GF-D8 (cell line): ENCODE measurements around the gene TBC1D16.

Experiments used
- DNase-seq: peaks from one replicate; lab custom pipeline; 2025; lab: John Stamatoyannopoulos, UW

Gene TBC1D16

DNA sequence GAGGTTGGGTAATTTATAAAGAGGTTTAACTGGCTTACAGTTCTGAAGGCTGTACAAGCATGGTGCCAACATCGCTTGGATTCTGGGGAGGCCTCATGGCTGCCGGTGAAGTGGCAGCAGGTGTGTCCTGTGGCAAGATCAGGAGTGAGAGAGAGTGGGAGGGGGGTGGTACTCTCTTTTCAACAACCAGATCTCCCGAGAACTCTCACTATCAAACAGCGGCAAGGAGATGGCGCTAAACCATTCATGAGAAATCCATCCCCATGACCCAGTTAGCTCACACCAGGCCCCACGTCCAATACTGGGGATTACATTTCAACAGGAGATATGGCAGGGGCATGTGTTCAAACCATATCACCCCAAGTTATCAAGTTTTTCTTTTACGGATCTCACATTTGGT, 152.5 kb downstream of the TBC1D16 start:
- no peak for DNase-seq
